Endothelial cell (in vitro differentiated cells): ENCODE data around the gene TMEM139. TPM values are rescaled to one million over a fixed set of nuclear protein-coding genes. Genes with fewer than 3 reads are reported as not detected.

Source experiments
- DNase-seq: peaks from one replicate; pipeline ENCODE4 v3.0.0; 2021; ENCODE audit warnings: low spot score
- H3K27ac Mint-ChIP-seq: one replicate; pipeline ENCODE4 v1.8.0; 2021; ENCODE audit warnings: mixed read lengths, inconsistent platforms; ENCODE audit not compliant: unreplicated experiment
- H3K27me3 Mint-ChIP-seq: one replicate; pipeline ENCODE4 v1.8.0; 2021; ENCODE audit warnings: mild to moderate bottlenecking, moderate library complexity, mixed read lengths, inconsistent platforms; ENCODE audit not compliant: unreplicated experiment
- H3K36me3 Mint-ChIP-seq: one replicate; pipeline ENCODE4 v1.8.0; 2021; ENCODE audit warnings: mild to moderate bottlenecking, low read depth, mixed read lengths, inconsistent platforms; ENCODE audit not compliant: unreplicated experiment
- H3K4me1 Mint-ChIP-seq: one replicate; pipeline ENCODE4 v1.8.0; 2021; ENCODE audit warnings: mild to moderate bottlenecking, mixed read lengths, inconsistent platforms; ENCODE audit not compliant: unreplicated experiment
- H3K4me3 Mint-ChIP-seq: one replicate; pipeline ENCODE4 v1.8.0; 2021; ENCODE audit warnings: mild to moderate bottlenecking, mixed read lengths, inconsistent platforms; ENCODE audit not compliant: unreplicated experiment
- H3K9me3 Mint-ChIP-seq: one replicate; pipeline ENCODE4 v1.8.0; 2021; ENCODE audit warnings: mixed read lengths, inconsistent platforms; ENCODE audit not compliant: unreplicated experiment
- CTCF ChIP-seq: fragments of 200-600 bp; sonication (generic); IDR thresholded peaks from one replicate; pipeline ENCODE4 v1.5.0; 2021; ENCODE audit warnings: antibody characterized with exemption; ENCODE audit not compliant: unreplicated experiment
- total RNA-seq: library from RNA; stranded (reverse); fragmentation: NEBNext Ultra II Directional; extraction: Animal tissue kit (Norgen Biotek cat#: 25700); gene quantifications from one replicate; pipeline ENCODE4 v1.2.1, GENCODE V29; 2021; ENCODE audit not compliant: unreplicated experiment

Gene TMEM139
- total RNA-seq, 1 donor from 2014 or later, result 0.23 TPM

- peaks cover 1% of the 10 kb centered on the region for H3K27me3 Mint-ChIP-seq
- H3K27ac Mint-ChIP-seq, result no peak overlapping the region
- no peak overlapping the region for H3K4me3 Mint-ChIP-seq
- no peak for TF ChIP-seq CTCF
- no peaks in the 10 kb centered on the region for H3K9me3 Mint-ChIP-seq
- no peaks in the 10 kb centered on the region for H3K36me3 Mint-ChIP-seq
- no peak for DNase-seq
- peaks cover 10% of the 10 kb centered on the region for H3K4me1 Mint-ChIP-seq
These were observed 27.8 kb upstream of the TMEM139 start for GRCh38 chr7:143256932-143257331.

GRCh38 chr7:143257501-143257900, 27.3 kb upstream of the TMEM139 start:
- no peaks in the 10 kb centered on the region for H3K36me3 Mint-ChIP-seq
- peaks cover 10% of the 10 kb centered on the region for H3K4me1 Mint-ChIP-seq
- H3K27ac Mint-ChIP-seq, result no peak overlapping the region
- H3K9me3 Mint-ChIP-seq, result no peaks in the 10 kb centered on the region
- H3K4me3 Mint-ChIP-seq, result no peak overlapping the region
- H3K27me3 Mint-ChIP-seq, result peaks cover 1% of the 10 kb centered on the region
- no peak for DNase-seq
- TF ChIP-seq CTCF, result no peak

DNA sequence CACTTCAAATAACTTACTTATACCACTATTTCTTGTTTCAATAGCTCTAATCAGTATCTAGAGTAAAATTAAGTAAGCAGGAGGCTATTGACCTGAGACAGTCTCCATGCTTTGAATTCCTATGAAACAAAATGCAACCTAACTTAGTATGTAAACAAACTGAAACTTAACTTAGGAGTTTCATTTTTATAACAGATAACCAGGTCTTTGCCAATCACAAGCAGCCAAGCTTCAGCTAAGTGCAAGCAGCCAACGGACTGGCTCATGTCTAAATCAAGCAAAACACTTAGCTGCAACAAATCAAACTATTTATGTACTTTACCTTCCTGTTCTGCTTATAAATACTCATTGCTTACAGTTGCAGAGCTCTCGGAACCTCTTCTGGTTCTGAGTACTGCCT, 25.9 kb upstream of the TMEM139 start:
- Mint-ChIP-seq H3K4me1 (peaks cover 13% of the 10 kb centered on the region), H3K36me3 (no peaks in the 10 kb centered on the region), H3K27me3 (peaks cover 1% of the 10 kb centered on the region), H3K9me3 (no peaks in the 10 kb centered on the region), H3K4me3 (no peak overlapping the region), H3K27ac (no peak overlapping the region)
- no peak for TF ChIP-seq CTCF
- DNase-seq, result no peak

DNA sequence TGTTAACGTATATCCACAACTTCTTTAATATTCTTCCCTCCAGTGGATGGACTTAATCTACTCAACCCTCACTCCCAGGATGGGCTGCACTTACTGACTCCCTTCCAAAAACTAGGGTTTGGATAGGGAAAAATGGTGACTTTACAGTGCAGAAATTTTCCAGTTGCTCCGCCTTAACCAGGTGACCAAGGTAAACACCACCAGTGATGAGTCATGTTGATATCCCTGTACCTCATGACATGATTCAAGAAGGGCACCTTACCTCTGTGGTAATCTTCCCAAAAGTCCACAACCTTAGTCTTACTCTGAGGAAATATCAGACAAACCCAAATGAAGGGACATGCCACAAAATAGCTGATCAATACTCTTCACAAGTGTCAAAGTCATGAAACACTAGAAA, 25.0 kb upstream of the TMEM139 start:
- Mint-ChIP-seq H3K27me3 (peaks cover 3% of the 10 kb centered on the region), H3K36me3 (peaks cover 4% of the 10 kb centered on the region), H3K9me3 (no peaks in the 10 kb centered on the region), H3K27ac (no peak overlapping the region), H3K4me1 (peaks cover 21% of the 10 kb centered on the region), H3K4me3 (no peak overlapping the region)
- no peak for TF ChIP-seq CTCF
- DNase-seq, result no peak

- Mint-ChIP-seq H3K9me3 (no peaks in the 10 kb centered on the region), H3K27ac (peak overlapping the region; percentile 36), H3K4me1 (peaks cover 13% of the 10 kb centered on the region), H3K27me3 (peaks cover 2% of the 10 kb centered on the region), H3K36me3 (peaks cover 8% of the 10 kb centered on the region), H3K4me3 (no peak overlapping the region)
- TF ChIP-seq CTCF, result no peak
- no peak for DNase-seq
These were observed 22.9 kb upstream of the TMEM139 start for GRCh38 chr7:143261901-143262300.
